ENCODE results near the gene ATP10B.

DNA sequence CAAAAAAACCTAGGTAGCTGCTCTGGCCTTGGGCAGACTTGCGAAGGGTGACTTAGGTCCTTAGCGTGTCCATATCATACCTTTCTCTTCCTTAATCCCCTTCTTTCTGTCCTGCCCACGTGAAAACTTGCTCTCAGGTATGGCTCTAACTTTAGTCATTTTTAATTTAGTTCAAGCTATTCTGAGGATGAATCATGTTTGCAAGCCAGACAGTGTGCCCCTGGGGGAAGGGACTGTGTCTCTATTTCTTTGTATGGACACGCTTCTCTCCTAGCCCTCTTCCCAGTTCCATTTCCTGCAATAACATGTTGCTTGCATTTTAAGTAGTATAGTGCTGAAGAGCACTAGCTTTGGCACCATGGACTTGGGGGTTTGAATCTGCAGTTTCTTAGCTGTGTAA, 309.7 kb downstream of the ATP10B start:
- TF ChIP-seq EZH2 (IDR thresholded peaks at IDR 0.05; ENCODE audit: insufficient read depth, poor library complexity, severe bottlenecking) (no peak), EZH2phosphoT487 (IDR thresholded peaks at IDR 0.05; ENCODE audit: insufficient read depth, low read depth) (no peak)

Measured in GM23248 (cell line).